GM21528 (cell line): Measurements from ENCODE around the gene PHRF1.

Source experiments
- ATAC-seq: cut with Tn5 transposase; IDR thresholded peaks from one replicate; pipeline ENCODE4 v1.9.1; 2021; ENCODE audit warnings: mild to moderate bottlenecking, moderate library complexity; ENCODE audit not compliant: unreplicated experiment, low FRiP score

PHRF1 gene

GRCh38 chr11:575996-576768 lies at the start of gene PHRF1:
Gene PHRF1 (plus strand): TSS chr11:576470. CDS start chr11:581513, 5,043 bp downstream.
- ATAC-seq: peak; percentile 81

GRCh38 chr11:528166-528814 lies 48.0 kb upstream of the PHRF1 start:
- ATAC-seq: no peak

- no peak for ATAC-seq
These were observed 47.2 kb upstream of the PHRF1 start for GRCh38 chr11:528815-529727.

- ATAC-seq: no peak
These were observed 46.4 kb upstream of the PHRF1 start for GRCh38 chr11:529728-530411.

GRCh38 chr11:530960-531831 lies 45.1 kb upstream of the PHRF1 start:
- ATAC-seq: no peak

- ATAC-seq: no peak
These were observed 44.2 kb upstream of the PHRF1 start for GRCh38 chr11:531919-532526.

GRCh38 chr11:532527-532985 lies 43.7 kb upstream of the PHRF1 start:
- no peak for ATAC-seq

GRCh38 chr11:532986-533585 lies 43.2 kb upstream of the PHRF1 start:
- ATAC-seq: no peak

- ATAC-seq: no peak
These were observed 42.5 kb upstream of the PHRF1 start for GRCh38 chr11:533586-534395.

- ATAC-seq: no peak
These were observed 41.7 kb upstream of the PHRF1 start for GRCh38 chr11:534396-535209.

- no peak for ATAC-seq
These were observed 41.1 kb upstream of the PHRF1 start for GRCh38 chr11:535210-535518.

GRCh38 chr11:535519-536454 lies 40.5 kb upstream of the PHRF1 start, which contains the start of gene HRAS:
Gene HRAS (minus strand): TSS chr11:535576.
- ATAC-seq: peak; percentile 64

GRCh38 chr11:536841-537621 lies 39.2 kb upstream of the PHRF1 start, which contains the start of gene LRRC56:
Gene LRRC56 (plus strand): TSS chr11:537527. CDS start chr11:540685, 3,158 bp downstream.
- no peak for ATAC-seq

GRCh38 chr11:537622-538430 lies 38.4 kb upstream of the PHRF1 start:
- ATAC-seq: no peak
